Activated CD8-positive, alpha-beta memory T cell treated with anti-CD3 and anti-CD28 coated beads, Interleukin-2, amount 50 U/mL, for 48 hours (primary cell): ENCODE measurements around the gene OTUD7B.
"Not testable (repeated sequence)": the region's sequence is repeated elsewhere in the genome, so short reads cannot be mapped to it uniquely, and the experiment has no call there.

ENCODE experiments used
- DNase-seq: peaks from one replicate; pipeline ENCODE4 v3.0.0-alpha.2; 2020

OTUD7B gene

GRCh38 chr1:150002217-150002616 lies 8.3 kb downstream of the OTUD7B start:
- no peak for DNase-seq

- DNase-seq, result no peak
Measured at GRCh38 chr1:150001415-150001814, 9.1 kb downstream of the OTUD7B start.

GRCh38 chr1:149997585-149998262 lies 12.8 kb downstream of the OTUD7B start:
- DNase-seq, result no peak

GRCh38 chr1:149995927-149996326 lies 14.6 kb downstream of the OTUD7B start:
- DNase-seq, result no peak

- no peak for DNase-seq
Measured at GRCh38 chr1:149993764-149994163, 16.8 kb downstream of the OTUD7B start.

GRCh38 chr1:149993181-149993580 lies 17.3 kb downstream of the OTUD7B start:
- no peak for DNase-seq

- no peak for DNase-seq
Measured at GRCh38 chr1:149987297-149987595, 23.3 kb downstream of the OTUD7B start.

GRCh38 chr1:149986486-149987296 lies 23.8 kb downstream of the OTUD7B start:
- no peak for DNase-seq

GRCh38 chr1:149979972-149980540 lies 30.5 kb downstream of the OTUD7B start:
- no peak for DNase-seq

- DNase-seq, result no peak
Measured at GRCh38 chr1:149979245-149979971, 31.1 kb downstream of the OTUD7B start.

GRCh38 chr1:149978547-149979023 lies 31.9 kb downstream of the OTUD7B start:
- no peak for DNase-seq

GRCh38 chr1:149977345-149977744 lies 33.2 kb downstream of the OTUD7B start:
- DNase-seq, result no peak

- no peak for DNase-seq
Measured at GRCh38 chr1:149972547-149972946, 38.0 kb downstream of the OTUD7B start.

GRCh38 chr1:149967646-149968045 lies 42.9 kb downstream of the OTUD7B start:
- no peak for DNase-seq

- no peak for DNase-seq
Measured at GRCh38 chr1:149967041-149967440, 43.5 kb downstream of the OTUD7B start.

GRCh38 chr1:149966405-149966804 lies 44.1 kb downstream of the OTUD7B start:
- no peak for DNase-seq

GRCh38 chr1:149965440-149965839 lies 45.1 kb downstream of the OTUD7B start:
- no peak for DNase-seq

GRCh38 chr1:149963358-149963757 lies 47.2 kb downstream of the OTUD7B start:
- DNase-seq, result no peak

GRCh38 chr1:149962736-149963135 lies 47.8 kb downstream of the OTUD7B start:
- DNase-seq, result no peak

GRCh38 chr1:149962039-149962647 lies 48.4 kb downstream of the OTUD7B start:
- no peak for DNase-seq

- DNase-seq, result not testable (repeated sequence)
Measured at GRCh38 chr1:149957548-149957947, 53.0 kb downstream of the OTUD7B start.

GRCh38 chr1:149949911-149950310 lies 60.6 kb downstream of the OTUD7B start:
- DNase-seq, result no peak

- DNase-seq, result no peak
Measured at GRCh38 chr1:149945206-149945605, 65.3 kb downstream of the OTUD7B start.
